HT-29 (cell line): Measurements from ENCODE around the gene TMEM132D. TPM values are rescaled to one million over a fixed set of nuclear protein-coding genes. Genes with fewer than 3 reads are reported as not detected.
"Not testable (repeated sequence)": the region's sequence is repeated elsewhere in the genome, so short reads cannot be mapped to it uniquely, and the experiment has no call there.

Source experiments
- DNase-seq: peaks from one replicate; pipeline ENCODE4 v3.0.0-alpha.2; 2015; ENCODE audit warnings: low spot score
- total RNA-seq: library from RNA; depleted of rRNA; stranded (reverse); fragments of >200 nt; shearing (Covaris generic); gene quantifications from 2 replicates; pipeline ENCODE4 v1.2.3, GENCODE V29; 2014

Gene TMEM132D
- total RNA-seq, 1 experiment from 2014 or later, result not detected

DNA sequence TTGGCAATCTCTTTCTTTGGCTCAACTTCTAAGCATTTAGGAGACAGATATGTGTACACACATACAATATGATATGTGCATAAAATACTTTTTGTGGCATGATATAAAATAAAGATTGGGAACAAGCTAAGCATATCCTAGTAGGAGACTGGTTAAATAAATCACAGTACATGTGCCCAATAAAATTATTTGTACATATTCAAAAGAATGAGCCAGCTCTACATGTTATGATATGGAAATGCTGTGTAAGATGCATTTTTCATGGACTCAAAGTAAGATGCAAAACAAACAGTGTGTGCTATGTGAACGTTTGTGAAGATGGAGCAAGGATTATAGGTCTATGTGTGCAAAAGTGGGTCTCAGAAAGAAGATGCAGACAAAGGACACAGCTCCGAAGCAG lies 311.4 kb downstream of the TMEM132D start:
- no peak for DNase-seq

DNA sequence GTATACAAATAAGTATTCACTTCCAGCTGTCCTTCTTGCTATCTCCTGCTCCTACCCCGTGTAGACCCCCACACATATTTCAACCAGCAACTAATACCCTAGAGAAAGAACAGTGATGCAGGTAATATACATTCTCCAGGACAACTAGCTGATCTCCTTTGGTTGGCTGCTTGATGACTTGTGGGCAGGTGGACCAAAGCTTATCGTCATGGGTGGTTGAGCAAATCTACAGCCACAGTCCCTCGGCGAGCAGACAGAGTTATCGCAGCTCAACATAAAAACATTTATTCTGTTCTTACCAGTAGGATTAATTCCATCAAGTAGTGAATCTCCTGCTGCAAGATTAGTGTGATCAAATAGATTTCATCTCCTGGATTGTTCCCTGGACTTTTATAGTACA lies 314.3 kb downstream of the TMEM132D start:
- DNase-seq, result no peak

DNA sequence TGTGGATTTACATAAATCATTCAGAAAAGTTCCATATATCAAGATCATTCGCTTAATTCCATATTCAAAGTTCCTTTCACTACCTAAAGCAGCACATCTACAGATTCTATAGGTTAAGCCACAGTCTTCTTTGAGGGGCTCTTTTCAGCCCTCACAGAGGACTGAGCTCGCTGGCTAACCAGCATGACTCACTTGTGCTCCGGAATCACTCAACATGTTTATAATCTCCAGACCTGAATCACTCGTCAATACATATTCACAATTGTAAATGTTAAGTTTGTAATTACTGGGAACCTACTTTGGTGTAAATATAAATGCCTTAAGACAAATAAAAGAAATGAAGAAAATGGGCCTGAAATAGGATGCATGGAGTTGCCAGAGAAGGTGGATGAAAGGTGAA lies 315.7 kb downstream of the TMEM132D start:
- DNase-seq, result no peak

DNA sequence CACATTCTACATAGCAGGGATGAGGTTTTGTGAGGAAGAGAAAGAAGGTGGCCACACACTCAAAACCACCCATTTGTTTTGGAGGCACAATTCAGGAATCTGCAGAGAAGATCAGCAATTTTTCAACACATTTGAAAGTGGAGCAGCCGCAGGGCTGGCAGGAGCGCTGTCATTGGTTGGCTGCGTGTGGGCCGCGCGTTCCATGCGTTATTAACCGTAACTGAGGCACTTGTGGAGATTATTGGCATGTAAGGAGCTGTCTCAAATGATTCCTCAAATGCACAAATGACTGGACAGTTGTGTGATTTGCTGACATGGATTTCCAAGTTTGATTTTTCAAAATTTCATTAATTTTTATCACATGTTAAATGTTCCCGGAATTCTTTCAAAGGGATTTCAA lies 318.5 kb downstream of the TMEM132D start:
- DNase-seq, result no peak

DNA sequence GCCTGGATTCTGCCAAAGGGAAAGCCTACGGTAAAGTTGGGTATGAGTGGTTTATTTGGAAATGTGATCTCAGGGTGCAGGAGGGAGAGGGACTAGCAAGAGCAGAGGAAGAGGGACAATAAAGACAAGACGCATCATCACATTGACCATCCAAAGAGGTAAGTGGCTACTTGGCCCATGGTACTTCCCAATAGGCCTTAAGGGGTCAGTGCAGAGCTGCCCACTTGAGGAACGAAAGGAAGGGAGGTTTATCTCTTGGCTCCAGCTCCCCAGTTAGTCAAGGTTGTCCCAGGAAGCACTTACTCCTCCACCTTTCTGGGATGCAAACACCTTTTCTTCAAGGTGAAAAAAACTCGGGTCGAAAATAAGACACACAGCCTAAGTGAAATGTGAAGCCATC lies 323.9 kb downstream of the TMEM132D start:
- DNase-seq, result no peak

DNA sequence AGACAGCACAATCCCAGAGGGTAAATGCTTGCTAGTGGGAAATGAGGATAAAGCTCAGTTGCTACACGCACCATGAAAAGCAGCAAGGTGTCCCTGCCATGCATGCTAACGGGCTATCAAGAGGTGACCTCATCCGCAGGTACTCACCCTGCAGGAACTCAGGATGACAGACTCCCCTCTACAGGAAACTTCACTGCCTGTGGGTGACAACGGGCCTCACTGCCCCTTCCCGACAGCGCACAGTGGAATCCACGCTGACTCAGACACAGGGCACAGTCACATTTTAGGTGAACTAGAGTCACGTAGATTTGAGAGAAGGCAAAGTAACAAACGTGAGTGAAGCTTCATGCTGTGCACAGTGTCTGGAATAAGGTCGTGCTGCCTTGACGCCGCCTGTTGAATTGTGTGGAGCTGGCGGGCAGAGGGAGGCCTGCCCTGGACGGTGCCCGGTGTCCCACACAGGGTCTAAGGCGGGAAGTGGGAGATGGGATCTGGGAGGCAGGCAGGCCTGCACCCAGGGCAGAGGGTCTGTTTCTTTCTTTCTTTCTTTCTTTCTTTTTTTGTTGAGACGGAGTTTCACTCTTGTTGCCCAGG lies 331.8 kb downstream of the TMEM132D start:
- DNase-seq, result no peak

DNA sequence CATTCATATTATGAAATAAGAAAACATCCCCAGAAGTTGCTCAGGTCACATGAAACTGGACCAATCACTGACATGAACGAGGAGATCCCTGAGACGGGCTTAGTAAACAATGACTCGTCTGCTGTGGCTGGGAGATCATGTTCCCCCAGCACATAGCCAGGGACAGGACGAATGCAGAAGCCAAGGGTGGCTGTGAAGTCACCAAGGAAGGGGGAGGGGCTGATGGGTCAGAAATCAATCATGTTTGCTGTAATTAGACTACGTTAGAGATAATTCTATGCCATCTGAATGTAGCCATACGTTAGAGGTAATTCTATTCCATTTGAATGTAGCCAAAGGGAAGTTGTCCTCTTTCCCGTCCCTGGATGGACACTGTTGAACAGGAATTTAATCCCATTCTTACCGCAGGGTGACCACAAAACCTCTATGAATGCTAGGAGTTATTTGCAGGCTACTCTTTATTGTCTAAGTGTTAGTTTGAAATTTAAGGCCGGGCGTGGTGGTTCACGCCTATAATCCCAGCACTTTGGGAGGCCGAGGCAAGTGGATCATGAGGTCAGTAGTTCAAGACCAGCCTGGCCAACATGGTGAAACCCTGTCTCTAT lies 332.9 kb downstream of the TMEM132D start:
- DNase-seq, result no peak

DNA sequence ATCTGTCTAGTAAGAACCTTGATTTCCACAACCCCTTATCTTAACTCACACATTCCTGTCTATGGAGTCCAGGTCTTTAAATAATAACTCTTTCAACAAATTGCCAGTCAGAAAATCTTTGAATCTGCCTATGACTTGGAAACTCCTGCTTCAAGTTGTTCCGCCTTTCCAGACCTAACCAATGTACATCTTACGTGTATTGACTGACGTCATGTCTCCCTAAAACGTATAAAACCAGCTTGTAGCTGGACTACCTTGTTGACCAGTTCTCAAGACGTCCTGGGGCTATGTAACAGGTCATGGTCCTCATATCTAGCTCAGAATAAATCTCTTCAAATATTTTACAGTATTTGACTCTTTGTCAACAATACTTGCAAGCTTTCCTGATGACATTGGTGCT lies 337.0 kb downstream of the TMEM132D start:
- DNase-seq, result no peak

DNA sequence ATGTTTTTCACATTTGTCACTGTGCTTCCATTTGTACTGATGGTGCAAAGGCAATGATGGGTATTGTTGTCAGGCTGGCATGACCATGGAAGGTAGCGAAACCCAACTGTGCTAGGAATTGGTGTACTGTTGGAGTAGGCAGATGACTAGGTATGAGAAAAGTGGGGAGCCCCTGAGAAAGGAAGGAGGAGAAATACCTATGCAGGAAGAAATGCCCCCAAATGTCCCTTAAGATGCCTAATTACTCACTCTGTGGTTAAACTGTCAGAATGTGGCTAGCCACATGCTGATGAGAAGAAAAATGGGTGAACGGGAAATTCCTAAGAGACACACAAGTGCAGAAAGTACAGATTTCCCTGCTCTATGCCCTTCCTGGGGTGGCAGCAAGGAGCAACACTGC lies 339.1 kb downstream of the TMEM132D start:
- DNase-seq, result no peak

DNA sequence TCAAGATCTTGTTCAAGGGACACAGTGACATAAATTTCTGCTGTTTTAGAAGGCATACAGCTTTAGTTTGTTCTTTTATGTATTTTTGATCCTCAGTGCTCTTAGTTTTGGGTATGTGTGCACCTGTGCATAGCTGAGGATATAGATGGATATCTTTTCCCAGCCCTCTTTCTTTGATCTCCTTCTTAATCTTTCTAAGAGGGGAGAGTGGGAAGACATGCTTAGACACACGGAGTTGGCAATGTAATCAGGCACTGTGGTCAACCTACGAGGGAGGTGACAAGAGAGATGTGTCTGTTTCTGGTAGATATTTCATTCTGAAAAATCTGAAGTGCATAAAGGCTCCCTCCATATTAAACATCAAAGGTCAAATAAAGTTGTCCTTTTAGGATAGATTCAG lies 340.6 kb downstream of the TMEM132D start:
- DNase-seq, result no peak

DNA sequence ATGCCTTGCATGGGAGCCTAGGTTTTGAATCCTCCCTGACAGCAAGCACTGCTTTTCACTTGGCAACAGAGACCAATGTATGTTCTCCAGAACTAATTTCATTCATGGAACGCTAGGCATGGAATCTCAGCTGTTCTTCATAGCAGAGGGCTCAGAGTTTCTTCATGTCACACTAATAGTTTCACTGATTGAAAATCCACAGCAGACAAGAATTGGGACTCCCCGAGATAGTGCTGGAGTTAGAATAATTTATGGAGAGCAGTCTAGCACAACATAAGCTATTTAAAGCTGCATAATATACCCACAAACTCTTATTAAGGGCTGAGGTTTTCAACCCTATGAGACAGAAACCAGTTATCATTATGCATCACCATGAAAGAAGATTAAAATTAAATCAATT lies 342.5 kb downstream of the TMEM132D start:
- no peak for DNase-seq

DNA sequence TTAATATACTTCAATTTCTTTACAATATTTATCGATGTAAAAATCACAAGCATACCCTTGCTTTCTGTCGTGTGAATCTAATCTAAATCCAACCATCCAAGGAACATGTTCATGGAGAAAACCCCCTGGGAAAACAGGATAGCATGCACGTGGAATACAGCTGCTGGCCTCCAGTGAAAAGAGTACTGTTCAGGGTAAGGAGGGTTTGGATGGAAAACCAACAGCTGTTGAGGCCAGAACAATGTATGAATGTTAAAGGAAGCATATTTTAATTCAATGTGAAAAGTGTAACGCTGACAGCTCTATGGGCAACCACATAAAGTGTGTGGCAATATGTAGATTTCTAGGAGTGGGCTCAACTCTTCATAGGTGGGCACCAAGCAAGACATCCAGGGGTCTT lies 344.0 kb downstream of the TMEM132D start:
- no peak for DNase-seq

DNA sequence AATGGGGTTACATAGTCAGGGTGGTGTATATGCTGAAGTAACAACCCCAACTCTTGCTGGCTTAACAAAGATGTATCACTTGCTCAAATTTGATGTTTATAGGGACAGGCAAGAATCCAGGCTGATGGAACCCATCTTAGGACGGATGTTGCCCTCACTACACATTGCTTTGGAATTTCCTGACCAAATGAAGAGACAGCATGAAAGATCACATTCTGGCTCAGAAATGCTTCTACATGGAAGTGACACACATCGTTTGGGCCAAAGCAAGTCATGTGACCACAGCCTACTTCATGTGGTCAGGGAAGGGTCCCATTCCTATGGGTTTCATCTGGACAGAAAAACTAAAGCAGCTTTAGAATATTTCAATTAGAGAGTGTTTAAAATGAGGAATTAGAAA lies 345.8 kb downstream of the TMEM132D start:
- DNase-seq, result no peak

DNA sequence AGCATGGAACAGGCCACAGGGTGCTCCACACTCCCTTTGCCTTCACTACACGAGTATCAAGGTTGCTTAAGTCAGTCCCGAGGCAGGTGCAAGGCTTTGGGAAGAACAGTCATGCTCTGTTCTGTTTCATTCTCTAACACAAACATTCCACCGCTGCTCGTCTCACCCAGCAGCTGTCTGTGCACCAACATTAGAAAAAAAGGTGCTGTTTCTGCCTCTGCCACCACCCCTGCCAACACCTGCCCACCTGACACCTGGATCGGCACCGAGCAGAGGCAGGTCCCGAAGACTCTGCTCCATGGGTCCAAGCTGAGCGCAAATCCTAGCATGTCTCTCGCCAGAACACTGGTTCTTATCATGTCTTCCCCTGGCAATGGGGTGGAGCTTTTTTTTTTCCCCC lies 347.7 kb downstream of the TMEM132D start:
- no peak for DNase-seq

DNA sequence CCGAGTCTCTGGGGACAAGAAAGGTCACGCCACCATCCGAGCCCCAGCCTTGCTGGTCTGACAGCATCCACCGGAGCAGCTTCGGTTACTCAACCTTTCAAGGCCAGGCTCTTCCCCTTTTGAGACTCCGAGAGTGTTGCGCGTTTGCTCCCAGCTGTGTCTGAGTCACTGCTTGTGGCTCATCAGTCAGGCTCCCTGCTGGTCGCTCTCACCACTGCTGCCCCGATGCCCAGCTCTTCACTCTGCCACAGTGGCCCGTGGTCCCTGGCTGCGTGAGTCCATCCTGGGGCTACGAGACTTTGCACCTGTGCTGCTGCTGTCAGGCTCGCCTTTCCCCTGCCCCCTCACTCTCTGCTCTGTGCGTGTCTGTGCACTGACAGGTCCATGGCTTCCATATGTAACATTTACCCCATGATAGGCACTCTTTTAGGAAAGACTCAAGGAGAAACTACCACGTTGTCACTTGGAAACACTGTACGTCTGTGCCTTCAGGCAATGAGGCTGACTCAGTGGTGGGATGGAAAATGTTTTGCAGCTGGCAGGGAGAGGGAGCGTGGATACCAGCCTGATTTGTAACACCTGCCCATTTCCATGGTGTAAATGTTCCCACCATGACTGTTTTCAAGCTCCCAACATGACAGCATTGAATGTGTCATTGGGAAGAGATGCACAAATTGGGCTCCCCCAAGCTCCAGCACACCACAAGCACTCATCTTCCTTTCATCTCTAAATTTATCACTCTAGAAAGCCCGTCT lies 350.7 kb downstream of the TMEM132D start:
- no peak for DNase-seq

DNA sequence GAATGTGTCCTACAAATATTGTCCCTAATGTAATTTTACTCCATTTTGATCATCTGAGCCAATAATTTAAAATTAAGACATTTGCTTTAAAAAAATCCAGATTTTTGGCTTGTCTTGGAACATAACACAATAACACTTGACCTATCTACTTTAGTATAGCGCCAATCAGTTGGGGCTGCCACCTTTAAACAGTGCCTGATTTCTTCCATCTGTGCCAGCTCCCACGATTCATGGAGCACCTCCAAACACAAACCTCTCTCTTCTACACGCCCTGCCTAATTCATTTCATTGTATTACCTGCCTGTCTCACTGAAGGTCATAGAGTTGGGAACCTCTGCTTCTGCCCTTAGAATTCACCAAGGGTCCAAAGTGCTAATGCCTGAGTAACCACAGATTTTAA lies 352.4 kb downstream of the TMEM132D start:
- no peak for DNase-seq

DNA sequence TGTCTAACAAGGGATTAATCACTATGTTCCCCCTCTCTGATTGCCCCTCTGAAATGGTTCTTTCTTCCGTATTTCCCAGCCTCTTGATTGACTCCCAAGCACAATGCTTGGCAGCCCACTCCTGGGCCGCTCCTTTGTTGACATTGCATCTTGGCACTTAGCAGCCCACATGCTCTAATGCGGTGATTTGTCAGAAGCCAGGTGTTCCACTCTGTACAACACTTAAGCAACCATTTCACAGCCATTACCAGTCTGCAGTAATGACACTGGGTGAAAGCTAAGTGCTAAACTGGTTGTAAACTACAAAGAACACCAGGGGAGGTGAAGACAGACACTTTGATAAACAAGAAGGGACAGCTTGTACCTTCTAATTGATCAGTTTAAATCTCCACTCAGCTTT lies 353.5 kb downstream of the TMEM132D start:
- DNase-seq, result no peak

DNA sequence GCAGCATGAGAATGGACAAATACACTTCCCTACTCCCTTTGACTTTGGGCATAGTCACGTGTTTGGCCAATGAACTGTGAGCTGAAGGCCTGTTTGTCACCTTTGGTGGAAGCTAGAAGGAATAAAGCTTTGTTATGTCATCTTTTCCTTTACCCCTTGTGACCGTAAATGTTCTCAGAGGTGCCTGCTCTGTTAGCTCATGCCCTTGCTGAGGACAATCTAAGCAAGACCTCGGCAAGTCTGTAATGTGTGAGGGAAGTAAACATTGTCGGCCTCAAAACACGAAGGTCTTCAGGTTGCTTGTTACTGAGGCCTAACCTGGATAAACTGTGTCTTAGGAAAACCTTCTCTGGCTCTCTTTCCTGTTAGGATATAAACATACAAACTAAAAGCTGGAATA lies 354.2 kb downstream of the TMEM132D start:
- no peak for DNase-seq

DNA sequence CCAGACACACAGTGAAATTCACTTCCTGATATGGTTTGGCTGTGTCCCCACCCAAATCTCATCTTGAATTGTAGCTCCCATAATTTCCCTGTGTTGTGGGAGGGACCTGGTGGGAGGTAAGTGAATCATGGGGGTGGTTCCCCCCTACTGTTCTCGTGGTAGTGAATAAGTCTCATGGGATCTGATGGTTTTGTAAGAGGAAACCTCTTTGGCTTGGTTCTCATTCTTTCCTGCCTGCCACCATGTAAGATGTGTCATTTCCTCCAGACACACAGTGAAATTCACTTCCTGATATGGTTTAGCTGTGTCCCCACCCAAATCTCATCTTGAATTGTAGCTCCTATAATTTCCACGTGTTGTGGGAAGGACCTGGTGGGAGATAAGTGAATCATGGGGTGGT lies 354.8 kb downstream of the TMEM132D start:
- not testable (repeated sequence) for DNase-seq

DNA sequence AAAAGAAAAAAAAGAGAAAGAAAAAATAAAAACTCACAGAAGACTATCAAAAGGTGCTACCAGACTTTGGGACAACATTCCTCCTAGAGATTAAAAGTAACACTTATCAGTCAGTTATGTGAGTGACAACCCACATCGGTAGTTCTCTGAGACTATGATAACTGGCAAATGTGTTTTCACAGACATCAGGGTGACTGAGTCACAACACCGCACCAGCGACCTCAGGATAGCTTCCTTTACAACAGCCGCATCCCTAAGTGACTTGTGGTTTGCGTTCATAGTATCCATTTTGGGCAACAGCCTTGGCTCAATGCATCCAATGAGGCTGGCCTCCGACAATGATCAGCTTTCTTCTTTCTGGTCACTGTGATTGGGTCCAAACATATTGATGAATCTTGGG lies 359.1 kb downstream of the TMEM132D start:
- no peak for DNase-seq

DNA sequence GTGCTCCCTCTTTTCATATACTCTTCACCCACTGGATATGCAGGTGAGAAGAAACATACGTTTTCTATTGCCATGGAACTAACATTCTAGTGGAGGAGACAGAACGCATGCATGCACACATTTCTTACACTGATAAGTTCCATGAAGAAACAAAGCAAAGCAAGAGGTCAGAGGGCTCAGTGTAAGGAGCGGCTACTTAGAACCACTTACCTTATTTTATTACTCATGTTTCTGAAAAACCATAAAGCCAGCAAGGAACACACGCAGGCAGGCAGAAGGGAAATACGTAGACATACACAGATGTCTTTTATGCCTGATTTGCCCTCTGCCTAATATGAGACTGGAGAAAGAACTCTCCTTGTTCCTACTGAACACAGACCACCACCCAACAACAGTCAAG lies 362.9 kb downstream of the TMEM132D start:
- DNase-seq, result no peak

DNA sequence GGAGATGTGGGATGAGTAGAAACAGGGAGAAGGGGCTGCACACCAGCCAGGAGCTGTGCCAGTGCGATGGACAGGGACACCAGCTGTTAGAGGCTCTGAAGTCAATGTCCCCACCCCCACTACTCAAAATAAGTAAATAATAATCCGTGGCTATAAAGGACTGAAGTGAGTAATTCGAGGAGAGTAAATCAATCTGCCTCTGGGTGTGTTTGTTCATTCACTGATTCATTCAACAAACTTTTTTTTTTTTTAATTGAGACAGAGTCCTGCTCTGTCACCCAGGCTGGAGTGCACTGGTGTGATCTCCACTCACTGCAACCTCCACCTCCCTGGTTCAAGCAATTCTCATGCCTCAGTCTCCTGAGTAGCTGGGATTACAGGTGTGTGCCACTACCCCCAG lies 363.6 kb downstream of the TMEM132D start:
- DNase-seq, result no peak

DNA sequence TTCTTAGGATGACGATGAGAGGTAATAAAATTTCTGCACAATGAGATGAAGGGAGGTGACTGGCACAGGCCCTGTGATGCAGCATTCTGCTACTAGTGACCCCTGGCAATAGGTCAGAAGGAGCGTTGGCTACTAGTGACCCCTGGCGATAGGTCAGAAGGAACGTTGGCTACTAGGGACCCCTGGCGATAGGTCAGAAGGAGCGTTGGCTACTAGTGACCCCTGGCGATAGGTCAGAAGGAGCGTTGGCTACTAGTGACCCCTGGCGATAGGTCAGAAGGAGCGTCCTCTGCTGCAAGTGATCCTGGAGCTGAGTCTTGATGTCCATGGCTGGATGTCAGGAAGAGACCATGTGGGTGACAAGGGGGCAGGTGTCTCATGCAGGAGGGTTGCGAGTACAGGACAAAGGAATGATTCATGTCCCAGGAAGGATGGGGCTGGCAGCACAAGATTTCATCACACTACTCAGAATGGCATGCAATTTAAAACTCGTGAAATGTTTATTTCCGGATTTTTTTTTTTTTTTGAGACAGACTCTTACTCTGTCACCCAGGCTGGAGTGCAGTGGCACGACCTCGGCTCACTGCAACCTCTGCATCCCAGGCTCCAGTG lies 365.0 kb downstream of the TMEM132D start:
- DNase-seq, result not testable (repeated sequence)
